ENCODE results near the gene GYG1.

Gene GYG1

DNA sequence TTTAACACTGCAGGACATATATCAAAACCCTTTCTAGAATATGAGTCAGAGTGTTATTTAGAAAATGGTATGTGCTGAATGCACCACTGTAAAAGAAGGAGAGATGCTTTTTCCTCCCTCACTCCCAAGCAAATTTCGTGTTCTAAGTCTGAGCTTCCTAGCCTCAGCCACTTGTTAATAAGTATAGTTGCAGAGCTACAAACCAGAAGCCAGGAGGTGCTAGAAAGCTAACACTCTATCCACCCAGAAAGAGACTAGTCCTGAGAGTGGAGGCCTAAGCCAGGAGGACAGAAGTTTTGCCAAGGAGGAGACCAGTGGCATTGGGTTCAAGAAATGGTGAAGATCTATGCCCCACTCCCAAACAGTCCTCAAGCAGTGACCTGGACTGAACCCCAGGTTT, 40.5 kb upstream of the GYG1 start:
- Histone ChIP-seq H3K27ac (no peak overlapping the region), H3K4me2 (no peak overlapping the region), H2AFZ (ENCODE audit: low read depth) (no peak overlapping the region), H3K4me1 (ENCODE audit: low read depth, poor library complexity, severe bottlenecking) (peaks cover 8% of the 10 kb centered on the region), H3K27me3 (ENCODE audit: insufficient read depth, low read depth) (no peaks in the 10 kb centered on the region), H3K36me3 (ENCODE audit: insufficient read depth) (no peaks in the 10 kb centered on the region), H3K9ac (no peak overlapping the region), H4K20me1 (ENCODE audit: insufficient read depth) (no peaks in the 10 kb centered on the region), H3K4me3 (IDR thresholded peaks at IDR 0.05; ENCODE audit: insufficient read depth, low read depth, low read length) (no peak overlapping the region), H3K79me2 (ENCODE audit: insufficient read depth, low read depth) (no peaks in the 10 kb centered on the region)
- TF ChIP-seq CTCF (conservative IDR thresholded peaks at IDR 0.05; ENCODE audit: low read depth, low read length): peak; percentile 51; the same call in 1 of the 2 replicates

DNA sequence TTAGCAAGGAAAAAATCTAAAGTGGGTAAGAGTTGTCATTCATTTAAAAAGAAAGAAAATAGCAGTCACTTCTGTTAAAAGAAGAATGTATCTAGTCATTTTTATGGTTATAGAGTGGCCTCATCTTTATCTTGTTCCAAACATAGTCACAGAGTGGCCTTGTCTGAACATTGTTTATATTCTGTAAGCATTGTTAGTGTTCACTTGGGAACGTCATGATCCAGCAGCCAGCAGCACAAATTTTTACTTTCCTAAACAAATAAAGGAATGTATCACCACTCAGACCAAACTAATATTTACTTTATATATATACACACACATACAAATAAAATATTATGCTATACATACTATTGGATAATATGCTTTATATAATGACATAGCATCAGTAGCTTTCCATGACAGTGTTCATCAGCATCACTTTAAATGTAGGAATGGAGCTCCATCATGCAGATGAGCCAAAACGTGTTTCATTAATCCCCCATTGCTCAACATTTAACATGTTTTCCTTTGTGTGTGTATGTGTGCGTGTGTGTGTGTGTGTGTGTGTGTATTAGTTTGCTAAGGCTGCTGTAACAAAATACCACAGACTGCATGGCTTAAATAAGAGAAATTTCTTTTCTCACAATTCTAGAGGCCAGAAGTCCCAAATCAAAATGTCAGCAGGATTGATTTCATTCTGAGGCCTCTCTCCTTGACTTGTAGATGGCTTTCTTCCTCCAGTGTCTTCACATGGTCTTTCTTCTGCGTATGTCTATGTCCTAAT, 39.6 kb upstream of the GYG1 start:
- TF ChIP-seq CTCF (conservative IDR thresholded peaks at IDR 0.05; ENCODE audit: low read depth, low read length): no peak
- Histone ChIP-seq H3K27me3 (ENCODE audit: insufficient read depth, low read depth) (no peaks in the 10 kb centered on the region), H3K9ac (no peak overlapping the region), H3K4me3 (IDR thresholded peaks at IDR 0.05; ENCODE audit: insufficient read depth, low read depth, low read length) (no peak overlapping the region), H2AFZ (ENCODE audit: low read depth) (no peak overlapping the region), H3K4me2 (no peak overlapping the region), H4K20me1 (ENCODE audit: insufficient read depth) (no peaks in the 10 kb centered on the region), H3K79me2 (ENCODE audit: insufficient read depth, low read depth) (no peaks in the 10 kb centered on the region), H3K4me1 (ENCODE audit: low read depth, poor library complexity, severe bottlenecking) (peaks cover 10% of the 10 kb centered on the region), H3K36me3 (ENCODE audit: insufficient read depth) (no peaks in the 10 kb centered on the region), H3K27ac (no peak overlapping the region)

- TF ChIP-seq CTCF (conservative IDR thresholded peaks at IDR 0.05; ENCODE audit: low read depth, low read length): no peak
- no peak overlapping the region for H3K4me3 ChIP-seq (IDR thresholded peaks at IDR 0.05; ENCODE audit: insufficient read depth, low read depth, low read length)
- no peak overlapping the region for H3K4me2 ChIP-seq
- no peaks in the 10 kb centered on the region for H3K27me3 ChIP-seq (ENCODE audit: insufficient read depth, low read depth)
- no peak overlapping the region for H2AFZ ChIP-seq (ENCODE audit: low read depth)
- H3K36me3 ChIP-seq (ENCODE audit: insufficient read depth): no peaks in the 10 kb centered on the region
- H3K27ac ChIP-seq: no peak overlapping the region
- no peaks in the 10 kb centered on the region for H4K20me1 ChIP-seq (ENCODE audit: insufficient read depth)
- no peak overlapping the region for H3K9ac ChIP-seq
- H3K4me1 ChIP-seq (ENCODE audit: low read depth, poor library complexity, severe bottlenecking): peaks cover 17% of the 10 kb centered on the region
- H3K79me2 ChIP-seq (ENCODE audit: insufficient read depth, low read depth): no peaks in the 10 kb centered on the region
Measured at GRCh38 chr3:148953094-148953493, 38.2 kb upstream of the GYG1 start.

DNA sequence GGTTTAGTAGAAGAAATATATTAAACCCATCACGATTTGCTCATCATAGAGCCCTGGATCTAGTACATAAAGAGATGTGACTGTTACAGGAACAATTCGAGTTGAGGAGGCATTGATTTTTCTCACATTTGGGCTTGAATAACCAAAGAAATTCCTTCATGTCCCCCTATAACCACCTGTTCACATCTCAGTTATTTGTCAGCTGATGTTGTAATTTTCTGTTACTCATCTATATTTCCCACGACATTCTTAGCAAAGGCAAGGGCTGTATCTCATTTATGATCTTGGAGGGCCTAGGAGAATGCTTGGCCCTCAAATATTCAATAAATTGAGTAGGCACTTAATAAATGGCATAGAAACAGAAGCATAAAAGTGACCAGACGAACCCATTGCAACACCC, 36.4 kb upstream of the GYG1 start:
- no peak for TF ChIP-seq CTCF (conservative IDR thresholded peaks at IDR 0.05; ENCODE audit: low read depth, low read length)
- H3K27ac ChIP-seq: no peak overlapping the region
- no peaks in the 10 kb centered on the region for H3K79me2 ChIP-seq (ENCODE audit: insufficient read depth, low read depth)
- no peak overlapping the region for H3K4me3 ChIP-seq (IDR thresholded peaks at IDR 0.05; ENCODE audit: insufficient read depth, low read depth, low read length)
- no peaks in the 10 kb centered on the region for H3K36me3 ChIP-seq (ENCODE audit: insufficient read depth)
- H3K27me3 ChIP-seq (ENCODE audit: insufficient read depth, low read depth): no peaks in the 10 kb centered on the region
- H3K4me2 ChIP-seq: no peak overlapping the region; the same call in 1 of the 2 replicates
- H4K20me1 ChIP-seq (ENCODE audit: insufficient read depth): no peaks in the 10 kb centered on the region
- H3K4me1 ChIP-seq (ENCODE audit: low read depth, poor library complexity, severe bottlenecking): peaks cover 17% of the 10 kb centered on the region
- no peak overlapping the region for H3K9ac ChIP-seq
- H2AFZ ChIP-seq (ENCODE audit: low read depth): peak overlapping the region; percentile 46; the same call in 1 of the 2 replicates

Data from KMS-11 (cell line).